Fibroblast of villous mesenchyme (primary cell): Measurements from ENCODE around the gene RELL1. TPM values are rescaled to one million over a fixed set of nuclear protein-coding genes. Genes with fewer than 3 reads are reported as not detected.

ENCODE experiments used
- DNase-seq: peaks from one replicate; pipeline ENCODE4 v3.0.0-alpha.2; 2010; ENCODE audit warnings: low read depth
- H3K4me3 ChIP-seq: 2 replicates; pipeline ENCODE4 v1.5.1; 2011; ENCODE audit warnings: low read depth, mild to moderate bottlenecking, low read length
- CTCF ChIP-seq: IDR thresholded peaks from 2 replicates; pipeline ENCODE4 v1.5.1; 2012; ENCODE audit warnings: low read depth, mild to moderate bottlenecking, low read length; ENCODE audit not compliant: insufficient read depth
- total RNA-seq: library from RNA; depleted of rRNA; stranded (reverse); fragments of >200 nt; gene quantifications from 2 replicates; pipeline ENCODE4 v1.2.3, GENCODE V29; 2012

The RELL1 gene
- total RNA-seq, 1 donor, result 66.5 TPM

GRCh38 chr4:37666625-37667071 is 19.5 kb downstream of the RELL1 start:
- DNase-seq, result peak; percentile 90
- no peak overlapping the region for H3K4me3 ChIP-seq
- TF ChIP-seq CTCF, result peak; percentile 19

GRCh38 chr4:37665333-37666320 is 20.5 kb downstream of the RELL1 start:
- peak; percentile 47 for DNase-seq
- TF ChIP-seq CTCF, result no peak
- no peak overlapping the region for H3K4me3 ChIP-seq

- TF ChIP-seq CTCF, result no peak
- no peak overlapping the region for H3K4me3 ChIP-seq
- DNase-seq, result no peak
Observed at GRCh38 chr4:37664696-37665095, 21.5 kb downstream of the RELL1 start.

GRCh38 chr4:37663552-37663951 is 22.6 kb downstream of the RELL1 start:
- H3K4me3 ChIP-seq, result no peak overlapping the region
- DNase-seq, result no peak
- no peak for TF ChIP-seq CTCF

- no peak for DNase-seq
- TF ChIP-seq CTCF, result no peak
- H3K4me3 ChIP-seq, result no peak overlapping the region
Observed at GRCh38 chr4:37662861-37663390, 23.2 kb downstream of the RELL1 start.

GRCh38 chr4:37662251-37662650 is 23.9 kb downstream of the RELL1 start:
- H3K4me3 ChIP-seq, result no peak overlapping the region
- TF ChIP-seq CTCF, result no peak
- no peak for DNase-seq
